Measurements from ENCODE around the gene UBE3B.

- TF ChIP-seq CTCF (conservative IDR thresholded peaks at IDR 0.05 in 1 of 2, IDR thresholded peaks at IDR 0.05 in 1 of 2; ENCODE audit: low read depth in 1 of 2, low read length in 2 of 2) (no peak), EZH2 (IDR thresholded peaks at IDR 0.05; ENCODE audit: low read length, missing control alignments) (no peak)
These were observed 50.2 kb downstream of the UBE3B start for GRCh38 chr12:109527489-109528123.

All from fibroblast of lung (primary cell).